Prostate gland (tissue), 2 donors: ENCODE data around the gene STING1. TPM values are rescaled to one million over a fixed set of nuclear protein-coding genes. Genes with fewer than 3 reads are reported as not detected.

Experiments used
- DNase-seq: peaks from one replicate; pipeline ENCODE4 v3.0.0-alpha.2; 2019; ENCODE audit warnings: low spot score
- H3K27ac ChIP-seq, 2 donors: fragments of 200-600 bp; sonication (generic); 2 replicates each; pipeline ENCODE4 v1.5.1; 2017 to 2019
- H3K27me3 ChIP-seq: fragments of 200-600 bp; sonication (generic); replicated peaks from 2 replicates; pipeline ENCODE4 v1.5.1; 2019; ENCODE audit not compliant: insufficient read depth
- H3K36me3 ChIP-seq, 2 donors: fragments of 200-600 bp; sonication (generic); 1 replicate in 1 of 2; 2 replicates in 1 of 2; pipeline versions ENCODE4 v1.5.1 to v1.8.1; 2017 to 2019
- H3K4me1 ChIP-seq: fragments of 200-600 bp; sonication (generic); replicated peaks from 2 replicates; pipeline ENCODE4 v1.5.1; 2019
- H3K4me3 ChIP-seq, 2 donors: fragments of 200-600 bp; sonication (generic); 2 replicates each; pipeline ENCODE4 v1.5.1; 2017 to 2019
- H3K9me3 ChIP-seq: fragments of 200-600 bp; sonication (generic); 2 replicates; pipeline ENCODE4 v1.5.1; 2017
- CTCF ChIP-seq, 4 experiments: fragments of 200-600 bp in 2 of 4; fragments of 450-650 bp in 2 of 4; sonication (generic) in 2 of 4; IDR thresholded peaks; 1 replicate in 3 of 4; 2 replicates in 1 of 4; pipeline ENCODE4 v1.5.1; 2016 to 2019; ENCODE audit warnings: antibody characterized with exemption in 4 of 4, mild to moderate bottlenecking in 2 of 4, moderate library complexity in 2 of 4
- POLR2A ChIP-seq: fragments of 450-650 bp; IDR thresholded peaks from one replicate; pipeline ENCODE4 v1.6.1; 2016; ENCODE audit warnings: antibody characterized with exemption, mild to moderate bottlenecking
- POLR2AphosphoS5 ChIP-seq: sonication (generic); formaldehyde crosslinking; IDR thresholded peaks from one replicate; pipeline ENCODE4 v1.6.1; 2017; ENCODE audit warnings: antibody characterized with exemption
- WGBS: methylation state at CpG from one replicate; pipeline ENCODE4 v1.1.5; 2018; 5-methylcytosine and 5-hydroxymethylcytosine counted together
- intact Hi-C: fragments of 100-400 bp; cut with DNase I; formaldehyde crosslinking; loops from one replicate; pipeline ENCODE4 v1.14.2; 2022
- total RNA-seq, 2 donors: library from RNA; depleted of rRNA; stranded (reverse); fragments of >200 nt; gene quantifications; one replicate each; pipeline ENCODE4 v1.1.0, GENCODE V29; 2016

STING1 gene
- total RNA-seq, 2 donors from 2014 or later = 33.8 to 59.1 TPM

GRCh38 chr5:139453683-139454567, 28.6 kb downstream of the STING1 start:
- WGBS = 89% methylated on average over 3 of the region's 3 CpGs
- TF ChIP-seq CTCF (IDR thresholded peaks at IDR 0.05) (no peak), POLR2A (no peak), POLR2AphosphoS5 (no peak)
- Histone ChIP-seq H3K27ac (no peak overlapping the region), H3K4me3 (no peak overlapping the region), H3K9me3 (no peaks in the 10 kb centered on the region), H3K36me3 (no peaks in the 10 kb centered on the region), H3K27me3 (no peaks in the 10 kb centered on the region), H3K4me1 (no peaks in the 10 kb centered on the region)
- no peak for DNase-seq
- intact Hi-C loops = no loop called here

GRCh38 chr5:139451878-139452660, 30.5 kb downstream of the STING1 start:
- intact Hi-C loops = no loop called here
- no peak overlapping the region for H3K4me3 ChIP-seq
- H3K27me3 ChIP-seq = no peaks in the 10 kb centered on the region
- H3K36me3 ChIP-seq = no peaks in the 10 kb centered on the region
- H3K9me3 ChIP-seq = no peaks in the 10 kb centered on the region
- TF ChIP-seq POLR2AphosphoS5 = no peak
- TF ChIP-seq CTCF (IDR thresholded peaks at IDR 0.05) = no peak
- no peak for TF ChIP-seq POLR2A
- 82% methylated on average over 3 of the region's 3 CpGs for WGBS
- no peak for DNase-seq
- H3K27ac ChIP-seq = no peak overlapping the region
- no peaks in the 10 kb centered on the region for H3K4me1 ChIP-seq

GRCh38 chr5:139451176-139451575, 31.4 kb downstream of the STING1 start:
- Histone ChIP-seq H3K4me1 (no peaks in the 10 kb centered on the region), H3K36me3 (no peaks in the 10 kb centered on the region), H3K4me3 (no peak overlapping the region), H3K27me3 (no peaks in the 10 kb centered on the region), H3K27ac (no peak overlapping the region), H3K9me3 (no peaks in the 10 kb centered on the region)
- TF ChIP-seq CTCF (IDR thresholded peaks at IDR 0.05) (no peak), POLR2AphosphoS5 (no peak), POLR2A (no peak)
- DNase-seq = no peak
- WGBS = 96% methylated on average over 2 of the region's 2 CpGs
- intact Hi-C loops = no loop called here

DNA sequence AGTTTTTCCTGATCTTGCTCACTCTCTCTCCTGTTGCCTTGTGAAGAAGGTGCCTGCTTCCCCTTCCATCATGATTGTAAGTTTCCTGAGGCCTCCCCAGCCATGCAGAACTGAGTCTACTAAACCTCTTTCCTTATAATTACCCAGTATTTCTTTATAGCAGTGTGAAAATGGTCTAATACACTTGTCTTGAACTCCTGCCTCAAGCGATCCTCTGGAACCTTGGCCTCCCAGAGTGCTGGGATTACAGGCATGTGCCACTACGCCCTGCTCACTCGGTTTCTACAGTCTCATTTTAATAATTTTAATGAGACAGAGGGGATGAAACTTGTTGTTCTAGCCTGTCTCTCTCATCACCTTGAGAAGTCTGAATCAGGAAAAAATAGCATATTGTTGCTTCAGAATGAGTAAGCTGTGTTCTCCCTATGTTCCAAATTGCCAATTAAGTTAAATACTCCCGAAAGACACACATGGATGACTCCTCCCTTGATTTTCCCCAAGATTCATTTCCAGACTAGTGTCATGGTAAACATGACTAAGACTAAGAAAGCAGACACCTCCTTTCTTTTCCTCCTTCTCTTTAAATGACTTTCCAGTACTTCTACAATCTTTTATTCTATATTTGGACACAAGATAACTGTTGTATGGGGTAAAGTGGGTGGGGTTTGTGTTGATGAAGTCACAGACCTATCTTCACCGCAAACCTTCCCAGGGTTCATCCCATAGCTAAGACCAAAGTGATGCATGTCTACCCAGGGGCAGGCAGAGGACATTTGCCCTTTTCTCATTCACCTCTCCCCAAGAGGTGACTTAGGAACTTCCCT, 35.4 kb downstream of the STING1 start:
- WGBS = 88% methylated on average over 5 of the region's 5 CpGs

More for the DNA sequence above, 35.4 kb downstream of the STING1 start:
- no peak for TF ChIP-seq POLR2AphosphoS5
- TF ChIP-seq CTCF (IDR thresholded peaks at IDR 0.05) = no peak
- no peak for TF ChIP-seq POLR2A
- H3K27ac ChIP-seq = no peak overlapping the region
- H3K36me3 ChIP-seq = no peaks in the 10 kb centered on the region
- no peaks in the 10 kb centered on the region for H3K9me3 ChIP-seq
- H3K27me3 ChIP-seq = no peaks in the 10 kb centered on the region
- H3K4me3 ChIP-seq = no peak overlapping the region
- DNase-seq = no peak
- H3K4me1 ChIP-seq = no peaks in the 10 kb centered on the region
- intact Hi-C loops = no loop called here
